Measurements from ENCODE around the gene SPTBN2.
"Not testable (repeated sequence)": the region's sequence is repeated elsewhere in the genome, so short reads cannot be mapped to it uniquely, and the experiment has no call there.

Gene SPTBN2

GRCh38 chr11:66680966-66681645, 47.9 kb downstream of the SPTBN2 start:
- no peak for DNase-seq

GRCh38 chr11:66677599-66678375, 51.2 kb downstream of the SPTBN2 start, which contains the start of gene RBM4B:
RBM4B (minus strand) TSS chr11:66677887; CDS start chr11:66677079, 808 bp downstream.
- peak; percentile 86 for DNase-seq

GRCh38 chr11:66676931-66677598, 52.0 kb downstream of the SPTBN2 start:
- no peak for DNase-seq

GRCh38 chr11:66676282-66676919, 52.6 kb downstream of the SPTBN2 start:
- no peak for DNase-seq

- DNase-seq = no peak
These were observed 53.9 kb downstream of the SPTBN2 start for GRCh38 chr11:66674964-66675602.

- no peak for DNase-seq
These were observed 58.2 kb downstream of the SPTBN2 start for GRCh38 chr11:66670816-66671215.

GRCh38 chr11:66665369-66665768, 63.6 kb downstream of the SPTBN2 start:
- no peak for DNase-seq

- DNase-seq = no peak
These were observed 65.2 kb downstream of the SPTBN2 start for GRCh38 chr11:66663741-66664296.

GRCh38 chr11:66659763-66660162, 69.3 kb downstream of the SPTBN2 start:
- DNase-seq = no peak

GRCh38 chr11:66653123-66653522, 75.9 kb downstream of the SPTBN2 start:
- peak; percentile 38 for DNase-seq

GRCh38 chr11:66652651-66653050, 76.4 kb downstream of the SPTBN2 start:
- no peak for DNase-seq

GRCh38 chr11:66651016-66651415, 78.0 kb downstream of the SPTBN2 start:
- DNase-seq = peak; percentile 25

- no peak for DNase-seq
These were observed 79.1 kb downstream of the SPTBN2 start for GRCh38 chr11:66649903-66650302.

GRCh38 chr11:66646828-66647227, 82.2 kb downstream of the SPTBN2 start:
- DNase-seq = no peak

GRCh38 chr11:66643745-66644437, 85.1 kb downstream of the SPTBN2 start:
- DNase-seq = no peak

- no peak for DNase-seq
These were observed 87.2 kb downstream of the SPTBN2 start for GRCh38 chr11:66641834-66642233.

GRCh38 chr11:66639814-66640340, 89.1 kb downstream of the SPTBN2 start:
- not testable (repeated sequence) for DNase-seq

GRCh38 chr11:66639066-66639813, 89.8 kb downstream of the SPTBN2 start:
- no peak for DNase-seq

GRCh38 chr11:66638177-66639065, 90.6 kb downstream of the SPTBN2 start, which contains the start of gene RBM4:
RBM4 (plus strand) TSS chr11:66638703; CDS start chr11:66639712, 1,009 bp downstream.
- DNase-seq = peak; percentile 99
